Pericardium fibroblast (primary cell): ENCODE data around the gene KMT2B. TPM values are rescaled to one million over a fixed set of nuclear protein-coding genes. Genes with fewer than 3 reads are reported as not detected.

Experiments
- total RNA-seq: library from RNA; depleted of rRNA; stranded (reverse); fragments of >200 nt; gene quantifications from 2 replicates; pipeline ENCODE4 v1.2.3, GENCODE V29; 2015

KMT2B gene, protein sequence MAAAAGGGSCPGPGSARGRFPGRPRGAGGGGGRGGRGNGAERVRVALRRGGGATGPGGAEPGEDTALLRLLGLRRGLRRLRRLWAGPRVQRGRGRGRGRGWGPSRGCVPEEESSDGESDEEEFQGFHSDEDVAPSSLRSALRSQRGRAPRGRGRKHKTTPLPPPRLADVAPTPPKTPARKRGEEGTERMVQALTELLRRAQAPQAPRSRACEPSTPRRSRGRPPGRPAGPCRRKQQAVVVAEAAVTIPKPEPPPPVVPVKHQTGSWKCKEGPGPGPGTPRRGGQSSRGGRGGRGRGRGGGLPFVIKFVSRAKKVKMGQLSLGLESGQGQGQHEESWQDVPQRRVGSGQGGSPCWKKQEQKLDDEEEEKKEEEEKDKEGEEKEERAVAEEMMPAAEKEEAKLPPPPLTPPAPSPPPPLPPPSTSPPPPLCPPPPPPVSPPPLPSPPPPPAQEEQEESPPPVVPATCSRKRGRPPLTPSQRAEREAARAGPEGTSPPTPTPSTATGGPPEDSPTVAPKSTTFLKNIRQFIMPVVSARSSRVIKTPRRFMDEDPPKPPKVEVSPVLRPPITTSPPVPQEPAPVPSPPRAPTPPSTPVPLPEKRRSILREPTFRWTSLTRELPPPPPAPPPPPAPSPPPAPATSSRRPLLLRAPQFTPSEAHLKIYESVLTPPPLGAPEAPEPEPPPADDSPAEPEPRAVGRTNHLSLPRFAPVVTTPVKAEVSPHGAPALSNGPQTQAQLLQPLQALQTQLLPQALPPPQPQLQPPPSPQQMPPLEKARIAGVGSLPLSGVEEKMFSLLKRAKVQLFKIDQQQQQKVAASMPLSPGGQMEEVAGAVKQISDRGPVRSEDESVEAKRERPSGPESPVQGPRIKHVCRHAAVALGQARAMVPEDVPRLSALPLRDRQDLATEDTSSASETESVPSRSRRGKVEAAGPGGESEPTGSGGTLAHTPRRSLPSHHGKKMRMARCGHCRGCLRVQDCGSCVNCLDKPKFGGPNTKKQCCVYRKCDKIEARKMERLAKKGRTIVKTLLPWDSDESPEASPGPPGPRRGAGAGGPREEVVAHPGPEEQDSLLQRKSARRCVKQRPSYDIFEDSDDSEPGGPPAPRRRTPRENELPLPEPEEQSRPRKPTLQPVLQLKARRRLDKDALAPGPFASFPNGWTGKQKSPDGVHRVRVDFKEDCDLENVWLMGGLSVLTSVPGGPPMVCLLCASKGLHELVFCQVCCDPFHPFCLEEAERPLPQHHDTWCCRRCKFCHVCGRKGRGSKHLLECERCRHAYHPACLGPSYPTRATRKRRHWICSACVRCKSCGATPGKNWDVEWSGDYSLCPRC (N-terminal part only)
- total RNA-seq: 13.9 and 17.9 TPM in 2 replicates

DNA sequence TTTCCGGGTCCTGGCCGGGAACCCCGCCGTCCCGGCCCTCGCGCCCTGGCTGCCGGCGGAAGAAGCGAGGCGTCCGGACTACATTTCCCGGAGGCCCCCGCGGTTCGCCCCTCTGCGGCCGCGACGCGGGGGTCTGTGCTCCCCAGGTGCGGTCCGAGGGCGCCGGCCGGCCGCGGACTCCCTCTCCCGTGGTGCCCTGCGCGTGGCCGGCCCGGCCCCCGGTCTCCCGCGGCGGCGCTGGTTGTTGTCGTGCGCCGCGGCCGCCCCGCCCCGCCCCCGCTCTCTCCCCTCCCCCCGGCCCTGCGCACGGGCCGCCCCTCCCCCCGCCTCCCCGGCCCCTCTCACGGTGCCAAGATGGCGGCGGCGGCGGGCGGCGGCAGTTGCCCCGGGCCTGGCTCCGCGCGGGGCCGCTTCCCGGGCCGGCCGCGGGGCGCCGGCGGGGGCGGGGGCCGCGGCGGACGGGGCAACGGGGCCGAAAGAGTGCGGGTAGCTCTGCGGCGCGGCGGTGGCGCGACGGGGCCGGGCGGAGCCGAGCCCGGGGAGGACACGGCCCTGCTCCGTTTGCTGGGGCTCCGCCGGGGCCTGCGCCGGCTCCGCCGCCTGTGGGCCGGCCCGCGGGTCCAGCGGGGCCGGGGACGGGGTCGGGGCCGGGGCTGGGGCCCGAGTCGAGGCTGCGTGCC, at the start of gene KMT2B:
Gene KMT2B (plus strand): TSS at position 339 of the 680 bp plus-strand sequence. CDS start 16 bp downstream, at position 355.

GRCh38 chr19:35704218-35704617, 13.6 kb upstream of the KMT2B start, which contains the start of gene ZBTB32:
ZBTB32 (plus strand) TSS chr19:35704558; CDS start chr19:35714627, 10,069 bp downstream.

GRCh38 chr19:35742121-35742724, 24.4 kb downstream of the KMT2B start, which contains the start of gene IGFLR1:
IGFLR1 (minus strand) TSS chr19:35742452; CDS start chr19:35741180, 1,272 bp downstream.

DNA sequence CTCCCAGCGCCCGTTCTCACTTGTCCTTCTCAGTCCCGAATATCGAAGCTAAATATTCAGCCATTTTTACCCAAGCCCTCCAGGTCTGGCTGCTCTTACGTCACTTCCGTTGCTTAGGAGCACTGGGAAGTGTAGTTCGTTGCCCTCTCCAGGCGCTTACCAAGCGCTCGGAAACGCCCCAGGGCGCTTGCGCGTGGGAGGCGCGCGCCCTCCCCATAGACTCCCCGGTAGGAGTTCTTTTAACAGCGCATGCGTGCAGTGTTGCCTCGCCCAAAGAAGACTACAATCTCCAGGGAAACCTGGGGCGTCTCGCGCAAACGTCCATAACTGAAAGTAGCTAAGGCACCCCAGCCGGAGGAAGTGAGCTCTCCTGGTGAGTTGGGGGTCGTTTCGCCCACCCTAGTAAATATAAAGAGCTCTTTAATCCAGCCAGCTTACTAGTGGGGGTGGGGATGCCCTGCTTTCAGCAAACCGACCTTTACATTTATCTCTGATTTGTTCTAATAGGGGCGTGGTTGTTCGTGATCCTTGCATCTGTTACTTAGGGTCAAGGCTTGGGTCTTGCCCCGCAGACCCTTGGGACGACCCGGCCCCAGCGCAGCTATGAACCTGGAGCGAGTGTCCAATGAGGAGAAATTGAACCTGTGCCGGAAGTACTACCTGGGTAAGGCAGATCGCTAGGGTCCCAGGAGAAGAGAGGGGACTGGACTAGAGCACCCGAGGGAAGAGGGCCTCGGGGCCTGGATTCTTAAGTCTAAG, 27.7 kb downstream of the KMT2B start, which contains the start of the genes PSENEN and U2AF1L4:
Gene PSENEN (plus strand): TSS at position 324 of the 759 bp plus-strand sequence. CDS start 280 bp downstream, at position 604.
Gene U2AF1L4 (minus strand): TSS at position 91 of the 759 bp plus-strand sequence. CDS start 27 bp downstream, at position 64.

GRCh38 chr19:35748106-35749020, 30.6 kb downstream of the KMT2B start, which contains the start of gene LIN37:
LIN37 (plus strand) TSS chr19:35748576; CDS start chr19:35748725, 149 bp downstream.

GRCh38 chr19:35756377-35757230, 38.8 kb downstream of the KMT2B start, which contains the start of gene HSPB6:
HSPB6 (minus strand) TSS chr19:35757029; CDS start chr19:35757008, 21 bp downstream.

GRCh38 chr19:35757749-35758608, 40.2 kb downstream of the KMT2B start, which contains the start of gene PROSER3:
PROSER3 (plus strand) TSS chr19:35758176; CDS start chr19:35758216, 40 bp downstream.

GRCh38 chr19:35775298-35776101, 57.7 kb downstream of the KMT2B start, which contains the start of gene ARHGAP33:
ARHGAP33 (plus strand) TSS chr19:35775564; CDS start chr19:35775659, 95 bp downstream.

Other genes starting within 250 kb of the KMT2B start
- not detected in 2 replicates for gene KRTDAP, start 227.5 kb upstream of the KMT2B start, total RNA-seq
- gene DMKN, start 204.4 kb upstream of the KMT2B start, total RNA-seq: 22.8 and 37.0 TPM in 2 replicates
- gene SBSN, start 189.7 kb upstream of the KMT2B start, total RNA-seq: 0.82 and 11.0 TPM in 2 replicates
- gene GAPDHS, start 184.5 kb upstream of the KMT2B start, total RNA-seq: not detected in 2 replicates
- gene TMEM147, start 172.4 kb upstream of the KMT2B start, total RNA-seq: 106 and 108 TPM in 2 replicates
- gene ATP4A, start 154.3 kb upstream of the KMT2B start, total RNA-seq: not detected in 2 replicates
- not detected in 2 replicates for gene PMIS2, start 131.8 kb upstream of the KMT2B start, total RNA-seq
- gene HAUS5, start 105.3 kb upstream of the KMT2B start, total RNA-seq: 6.2 and 7.6 TPM in 2 replicates
- gene RBM42, start 89.0 kb upstream of the KMT2B start, total RNA-seq: 75.2 and 76.0 TPM in 2 replicates
- gene ETV2, start 76.3 kb upstream of the KMT2B start, total RNA-seq: 1.2 and 3.4 TPM in 2 replicates
- gene COX6B1, start 69.7 kb upstream of the KMT2B start, total RNA-seq: 325 and 420 TPM in 2 replicates
- gene UPK1A, start 51.5 kb upstream of the KMT2B start, total RNA-seq: not detected in 2 replicates
- not detected in 2 replicates for gene ZBTB32, start 13.4 kb upstream of the KMT2B start, total RNA-seq
- gene IGFLR1, start 24.4 kb downstream of the KMT2B start, total RNA-seq: 9.8 and 13.5 TPM in 2 replicates
- gene U2AF1L4, start 27.4 kb downstream of the KMT2B start, total RNA-seq: 11.0 and 18.2 TPM in 2 replicates
- 39.8 and 52.0 TPM in 2 replicates for gene PSENEN, start 27.6 kb downstream of the KMT2B start, total RNA-seq
- 11.7 and 13.5 TPM in 2 replicates for gene LIN37, start 30.6 kb downstream of the KMT2B start, total RNA-seq
- gene HSPB6, start 39.0 kb downstream of the KMT2B start, total RNA-seq: 142 and 170 TPM in 2 replicates
- 5.8 and 7.5 TPM in 2 replicates for gene PROSER3, start 40.2 kb downstream of the KMT2B start, total RNA-seq
- gene ARHGAP33, start 57.6 kb downstream of the KMT2B start, total RNA-seq: 3.0 and 6.7 TPM in 2 replicates
- gene PRODH2, start 94.8 kb downstream of the KMT2B start, total RNA-seq: not detected in 2 replicates
- not detected in 2 replicates for gene NPHS1, start 134.5 kb downstream of the KMT2B start, total RNA-seq
- 0.17 TPM in 1 of 2 replicates, not detected in the other for gene KIRREL2, start 138.9 kb downstream of the KMT2B start, total RNA-seq
- gene APLP1, start 150.6 kb downstream of the KMT2B start, total RNA-seq: 8.9 and 27.8 TPM in 2 replicates
- gene NFKBID, start 182.5 kb downstream of the KMT2B start, total RNA-seq: 0.34 and 1.5 TPM in 2 replicates
- not detected in 2 replicates for gene HCST, start 184.5 kb downstream of the KMT2B start, total RNA-seq
- gene TYROBP, start 190.3 kb downstream of the KMT2B start, total RNA-seq: not detected in 2 replicates
- gene LRFN3, start 218.4 kb downstream of the KMT2B start, total RNA-seq: 8.6 and 9.7 TPM in 2 replicates